Stimulated activated CD4-positive, alpha-beta T cell treated with anti-CD3 and anti-CD28 coated beads, Interleukin-4, amount 100 ng/mL, for 4 hours (primary cell): ENCODE data around the gene ZBTB11.
"Not testable (repeated sequence)": the region's sequence is repeated elsewhere in the genome, so short reads cannot be mapped to it uniquely, and the experiment has no call there.

Experiments
- DNase-seq, 2 experiments: peaks; one replicate each; pipeline ENCODE4 v3.0.0-alpha.2; 2020

Gene ZBTB11

GRCh38 chr3:101676765-101677435 is at the start of gene ZBTB11:
TSS of gene ZBTB11 (minus strand) at chr3:101677132. CDS start at chr3:101676914, 218 bp downstream.
- DNase-seq: peak; percentile 99

DNA sequence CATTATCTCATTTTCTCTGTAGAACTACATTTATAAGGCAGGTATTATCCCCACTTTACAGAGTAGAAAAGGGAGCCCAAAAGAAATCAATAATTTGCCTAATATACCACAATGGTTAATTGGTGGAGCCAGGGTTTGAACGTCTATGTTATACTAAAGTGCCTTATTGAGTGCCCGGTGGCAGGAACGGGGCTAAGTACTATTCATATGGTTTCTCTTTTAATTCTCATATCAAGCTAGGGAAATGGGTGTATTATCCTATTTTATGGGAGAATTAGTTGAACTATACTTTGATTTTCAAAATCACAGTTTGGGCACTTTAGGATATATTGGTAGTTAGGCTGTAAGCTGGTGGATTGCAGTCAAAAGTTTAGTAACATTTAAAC is 49.0 kb upstream of the ZBTB11 start:
- no peak for DNase-seq

DNA sequence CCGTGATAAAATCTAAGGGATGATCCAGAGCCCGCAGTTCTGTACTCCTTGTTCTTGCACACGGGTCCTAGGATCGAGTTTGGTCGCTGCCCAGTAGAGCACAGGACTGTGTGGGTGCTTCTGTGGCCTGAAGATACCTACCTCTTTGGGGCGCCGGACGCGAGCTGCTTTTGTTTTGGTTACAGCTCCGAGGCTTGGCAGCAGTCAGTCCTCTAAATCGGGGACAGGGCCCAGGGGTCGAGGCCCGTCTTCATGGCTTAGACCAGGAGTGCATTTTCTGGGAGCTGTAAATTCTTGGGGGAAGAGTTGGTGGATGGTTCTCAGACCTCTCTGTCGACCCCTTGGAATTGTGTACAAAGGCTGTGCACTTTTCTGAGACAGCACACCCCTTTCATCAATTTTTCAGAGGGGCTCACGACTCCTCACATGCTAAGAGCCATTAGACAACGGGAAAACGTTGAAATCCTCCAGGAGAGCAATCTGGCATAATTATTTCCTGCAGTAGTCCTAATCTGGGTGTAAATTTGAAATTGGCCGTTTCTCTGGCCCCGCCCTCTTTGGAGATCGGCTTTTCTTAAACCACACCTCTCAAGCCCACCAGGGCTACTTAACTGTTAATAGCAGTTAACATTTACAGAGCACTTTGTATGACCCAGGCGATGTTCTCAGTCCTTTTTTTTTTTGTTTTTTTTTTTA is 48.4 kb upstream of the ZBTB11 start:
- DNase-seq: peak; percentile 14 to 21

- DNase-seq: peak; percentile 83
Observed at GRCh38 chr3:101724329-101725193, 47.6 kb upstream of the ZBTB11 start, which contains the start of gene CEP97. TSS of gene CEP97 (plus strand) at chr3:101724614. CDS start at chr3:101724677, 63 bp downstream.

GRCh38 chr3:101722394-101723173 is 45.7 kb upstream of the ZBTB11 start:
- no peak for DNase-seq

DNA sequence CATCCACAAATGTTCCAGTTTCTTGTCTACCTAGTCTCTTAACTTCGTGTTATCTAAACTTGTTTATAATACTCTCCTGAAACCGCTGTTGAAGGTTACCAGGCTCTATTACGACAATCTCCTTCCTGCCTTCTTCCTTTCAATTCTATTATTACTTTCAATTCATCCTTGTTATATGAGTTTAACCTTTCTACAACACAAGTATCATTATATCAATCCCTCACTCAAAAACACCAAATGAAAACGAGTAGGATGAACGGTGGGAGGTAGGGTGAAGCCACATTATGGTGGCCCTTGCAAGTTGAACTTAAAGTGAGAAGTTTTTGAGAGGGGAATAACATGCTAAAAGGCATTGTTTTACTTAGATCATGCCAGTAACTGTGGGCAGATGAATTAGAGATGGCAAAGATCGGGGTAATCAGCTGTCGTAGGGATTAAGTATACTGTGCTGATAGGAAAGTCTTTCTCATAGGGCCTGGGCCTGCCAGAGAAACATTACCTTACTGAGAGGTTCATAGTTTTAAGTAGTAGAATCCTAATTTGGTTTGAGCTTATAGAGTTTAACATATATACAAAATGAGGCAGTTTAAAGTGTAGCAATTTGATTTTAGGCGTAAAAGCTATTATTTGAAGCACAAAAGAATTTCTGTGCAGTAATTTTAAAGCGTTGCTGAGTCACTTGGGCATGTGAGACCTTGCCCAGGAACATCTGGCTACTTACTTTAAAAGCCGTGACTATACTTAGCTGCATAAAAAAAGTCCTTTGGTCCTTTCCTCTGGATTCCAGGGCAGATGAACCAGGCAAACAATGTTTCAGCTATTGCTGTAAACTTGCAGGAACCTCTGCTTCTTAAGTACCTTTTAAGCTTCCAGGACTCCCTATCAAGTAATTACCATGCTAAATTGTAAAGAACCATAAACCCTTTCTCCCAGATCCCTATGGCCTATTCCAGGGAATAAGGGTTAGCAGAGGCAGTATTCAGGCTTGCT is 44.2 kb upstream of the ZBTB11 start:
- no peak for DNase-seq

GRCh38 chr3:101719604-101720185 is 42.8 kb upstream of the ZBTB11 start:
- DNase-seq: no peak

DNA sequence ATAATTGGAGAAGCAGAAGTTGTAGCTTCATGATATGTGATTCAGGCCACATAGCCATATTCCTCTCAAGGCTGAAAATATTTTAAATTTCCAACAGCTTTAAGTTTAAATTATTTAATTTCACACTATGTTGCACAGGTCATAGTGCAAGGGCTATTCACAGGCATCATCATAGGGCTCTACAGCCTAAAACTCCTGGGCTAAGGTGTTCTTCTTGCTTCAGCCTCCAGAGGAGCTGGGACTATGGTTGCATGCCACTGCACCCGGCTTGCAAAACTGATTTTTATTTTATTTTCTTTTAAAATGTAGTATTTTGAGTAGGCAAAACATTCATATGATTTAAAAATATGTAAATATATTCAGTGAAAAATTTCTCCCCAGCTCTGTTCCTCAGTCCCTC is 41.5 kb upstream of the ZBTB11 start:
- DNase-seq: no peak

- no peak for DNase-seq
Observed at GRCh38 chr3:101709126-101709525, 32.2 kb upstream of the ZBTB11 start.

DNA sequence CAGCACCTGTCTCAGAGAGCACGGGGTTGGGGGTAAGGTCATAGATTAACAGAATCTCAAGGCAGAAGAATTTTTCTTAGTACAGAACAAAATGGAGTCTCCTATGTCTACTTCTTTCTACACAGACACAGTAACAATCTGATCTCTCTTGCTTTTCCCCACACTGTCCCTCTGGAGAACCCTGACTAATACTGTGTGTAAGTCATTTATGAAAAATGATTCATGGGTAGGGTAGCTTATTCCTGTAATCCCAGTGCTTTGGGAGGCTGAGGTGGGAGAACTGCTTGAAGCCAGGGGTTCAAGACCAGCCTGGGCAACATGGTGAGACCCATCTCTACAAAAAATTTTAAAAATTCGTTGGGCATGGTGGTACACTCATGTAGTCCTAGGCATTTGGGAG is 27.7 kb upstream of the ZBTB11 start:
- DNase-seq: not testable (repeated sequence)

DNA sequence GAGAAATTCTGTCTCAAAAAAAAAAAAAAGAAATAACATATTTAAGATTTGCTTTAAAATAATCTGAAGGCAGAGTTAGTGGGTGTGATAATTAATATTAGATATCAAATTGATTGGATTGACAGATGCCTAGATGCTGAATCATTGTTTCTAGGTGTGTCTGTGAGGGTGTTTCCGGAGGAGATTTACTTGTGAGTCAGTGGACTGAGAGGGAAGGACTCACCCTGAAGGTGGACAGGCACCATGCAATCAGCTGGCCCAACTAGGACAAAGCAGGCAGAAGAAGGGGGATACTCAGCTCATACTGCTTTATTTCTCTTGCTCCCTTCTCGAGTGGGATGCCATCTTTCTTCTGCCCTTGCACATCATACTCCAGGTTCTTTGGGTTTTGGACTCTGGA is 26.2 kb upstream of the ZBTB11 start:
- DNase-seq: no peak

- DNase-seq: no peak
Observed at GRCh38 chr3:101702726-101703125, 25.8 kb upstream of the ZBTB11 start.

- no peak for DNase-seq
Observed at GRCh38 chr3:101701696-101702634, 25.0 kb upstream of the ZBTB11 start.

DNA sequence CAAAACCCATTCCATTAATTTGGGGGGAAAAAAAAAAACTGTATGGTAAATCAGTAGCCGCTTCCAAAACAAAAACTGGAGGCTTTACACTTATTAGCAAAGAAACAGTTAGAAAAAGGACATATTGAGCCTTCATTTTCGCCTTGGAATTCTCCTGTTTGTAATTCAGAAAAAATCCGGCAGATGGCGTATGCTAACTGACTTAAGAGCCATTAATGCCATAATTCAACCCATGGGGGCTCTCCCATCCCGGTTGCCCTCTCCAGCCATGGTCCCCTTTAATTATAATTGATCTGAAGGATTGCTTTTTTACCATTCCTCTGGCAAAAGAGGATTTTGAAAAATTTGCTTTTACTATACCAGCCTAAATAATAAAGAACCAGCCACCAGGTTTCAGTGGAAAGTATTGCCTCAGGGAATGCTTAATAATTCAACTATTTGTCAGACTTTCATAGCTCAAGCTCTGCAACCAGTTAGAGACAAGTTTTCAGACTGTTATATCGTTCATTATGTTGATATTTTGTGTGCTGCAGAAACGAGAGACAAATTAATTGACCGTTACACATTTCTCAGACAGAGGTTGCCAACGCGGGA is 18.9 kb upstream of the ZBTB11 start:
- no peak for DNase-seq

DNA sequence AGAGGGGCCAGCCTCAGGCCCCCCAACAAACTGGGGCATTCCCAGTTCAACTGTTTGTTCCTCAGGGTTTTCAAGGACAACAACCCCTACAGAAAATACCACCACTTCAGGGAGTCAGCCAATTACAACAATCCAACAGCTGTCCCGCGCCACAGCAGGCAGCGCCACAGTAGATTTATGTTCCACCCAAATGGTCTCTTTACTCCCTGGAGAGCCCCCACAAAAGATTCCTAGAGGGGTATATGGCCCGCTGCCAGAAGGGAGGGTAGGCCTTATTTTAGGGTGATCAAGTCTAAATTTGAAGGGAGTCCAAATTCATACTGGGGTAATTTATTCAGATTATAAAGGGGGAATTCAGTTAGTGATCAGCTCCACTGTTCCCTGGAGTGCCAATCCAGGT is 17.9 kb upstream of the ZBTB11 start:
- not testable (repeated sequence) for DNase-seq

- DNase-seq: not testable (repeated sequence)
Observed at GRCh38 chr3:101693540-101693939, 16.6 kb upstream of the ZBTB11 start.

- not testable (repeated sequence) for DNase-seq
Observed at GRCh38 chr3:101691685-101692671, 15.0 kb upstream of the ZBTB11 start.

DNA sequence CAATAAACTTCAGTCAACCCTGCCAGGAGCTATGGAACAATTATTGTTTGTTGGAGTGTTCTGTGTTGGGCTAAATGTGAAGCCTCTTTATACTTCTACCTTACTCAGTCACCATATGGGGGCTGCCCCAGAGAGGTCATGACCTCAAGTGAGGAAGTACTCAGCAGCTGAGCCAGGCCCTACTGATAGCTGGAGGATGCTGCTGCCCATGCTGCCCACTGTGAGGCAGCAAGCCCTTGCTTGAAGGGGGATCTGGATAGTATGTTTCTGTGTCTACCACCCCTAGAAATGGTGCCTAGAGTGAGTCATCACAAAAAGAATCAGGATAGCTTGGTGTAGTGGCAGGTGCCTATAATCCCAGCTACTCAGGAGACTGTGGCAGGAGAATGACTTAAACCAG is 14.0 kb upstream of the ZBTB11 start:
- DNase-seq: no peak
